OCI-LY3 (cell line): ENCODE data around the gene FBLIM1.

Source experiments
- CTCF ChIP-seq: fragments of 200-600, 300-600 bp; sonication (generic); IDR thresholded peaks from 2 replicates; pipeline ENCODE4 v1.5.1; 2014; ENCODE audit warnings: antibody characterized with exemption, low read length, low read depth
- EZH2phosphoT487 ChIP-seq: fragments of 200-600 bp; shearing (Covaris generic); IDR thresholded peaks from 2 replicates; pipeline ENCODE4 v1.6.1; 2018; ENCODE audit warnings: antibody characterized with exemption, mixed run types, low read depth

- TF ChIP-seq CTCF (peak; percentile 49), EZH2phosphoT487 (no peak)
Measured at GRCh38 chr1:15803380-15803779, 44.8 kb downstream of the FBLIM1 start.
